Stimulated activated CD8-positive, alpha-beta memory T cell treated with anti-CD3 and anti-CD28 coated beads, Interleukin-2, amount 100 ng/mL, for 1 hour (primary cell): ENCODE data around the gene CCDC192.

Experiments used
- DNase-seq, 2 donors: peaks; one replicate each; pipeline ENCODE4 v3.0.0-alpha.2; 2020; ENCODE audit warnings: low read depth in 2 of 2

CCDC192 gene

GRCh38 chr5:127957701-127958239 lies 254.6 kb downstream of the CCDC192 start:
- no peak for DNase-seq

DNA sequence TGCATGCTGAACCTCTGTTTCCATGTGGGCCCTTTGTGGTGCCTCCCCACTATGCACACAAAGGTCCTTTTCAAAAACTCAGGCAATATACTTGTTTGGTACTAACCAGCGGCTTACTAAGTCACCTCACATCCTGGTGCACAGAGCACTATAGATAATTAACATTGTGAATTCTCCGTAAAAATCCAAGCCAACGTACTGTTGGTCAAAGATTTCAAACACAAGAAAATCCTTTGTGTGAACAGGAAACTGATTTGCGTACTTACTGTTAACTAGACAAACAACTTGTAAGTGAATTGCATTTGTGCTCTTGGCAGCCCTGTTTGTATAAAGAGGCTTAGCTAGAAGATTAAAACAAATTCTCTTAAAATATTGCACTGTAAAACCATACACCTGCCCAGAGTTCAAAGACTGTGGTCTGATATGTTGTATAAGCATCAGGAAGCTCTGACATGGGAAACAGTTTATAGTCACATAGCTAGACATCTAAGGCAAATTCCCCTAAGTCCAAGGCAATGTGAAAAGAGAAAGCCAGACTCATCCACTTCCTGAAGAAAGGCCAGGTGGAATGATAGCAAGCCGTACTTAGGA lies 255.3 kb downstream of the CCDC192 start:
- DNase-seq, result no peak

GRCh38 chr5:127959152-127959764 lies 256.1 kb downstream of the CCDC192 start:
- no peak for DNase-seq

DNA sequence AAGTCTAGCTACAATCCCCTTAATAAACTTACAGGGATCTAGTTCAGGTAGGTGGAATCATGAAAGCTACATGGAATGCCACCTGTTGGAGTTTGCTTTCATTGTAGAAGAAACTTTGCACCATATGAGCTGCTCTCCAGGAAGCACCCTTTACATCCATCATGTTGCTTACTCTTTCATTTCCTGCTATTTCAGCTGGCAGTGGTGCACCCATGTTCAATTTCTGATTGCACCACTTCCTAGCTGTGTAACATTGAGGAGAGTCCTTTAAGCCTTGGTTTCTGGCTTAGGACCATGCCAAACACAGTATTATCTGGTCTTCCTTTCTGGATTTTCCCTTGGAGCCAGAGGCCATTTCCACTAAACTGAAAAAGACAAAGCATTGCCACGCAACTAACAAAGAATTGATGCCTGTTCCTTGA lies 257.1 kb downstream of the CCDC192 start:
- DNase-seq, result no peak

DNA sequence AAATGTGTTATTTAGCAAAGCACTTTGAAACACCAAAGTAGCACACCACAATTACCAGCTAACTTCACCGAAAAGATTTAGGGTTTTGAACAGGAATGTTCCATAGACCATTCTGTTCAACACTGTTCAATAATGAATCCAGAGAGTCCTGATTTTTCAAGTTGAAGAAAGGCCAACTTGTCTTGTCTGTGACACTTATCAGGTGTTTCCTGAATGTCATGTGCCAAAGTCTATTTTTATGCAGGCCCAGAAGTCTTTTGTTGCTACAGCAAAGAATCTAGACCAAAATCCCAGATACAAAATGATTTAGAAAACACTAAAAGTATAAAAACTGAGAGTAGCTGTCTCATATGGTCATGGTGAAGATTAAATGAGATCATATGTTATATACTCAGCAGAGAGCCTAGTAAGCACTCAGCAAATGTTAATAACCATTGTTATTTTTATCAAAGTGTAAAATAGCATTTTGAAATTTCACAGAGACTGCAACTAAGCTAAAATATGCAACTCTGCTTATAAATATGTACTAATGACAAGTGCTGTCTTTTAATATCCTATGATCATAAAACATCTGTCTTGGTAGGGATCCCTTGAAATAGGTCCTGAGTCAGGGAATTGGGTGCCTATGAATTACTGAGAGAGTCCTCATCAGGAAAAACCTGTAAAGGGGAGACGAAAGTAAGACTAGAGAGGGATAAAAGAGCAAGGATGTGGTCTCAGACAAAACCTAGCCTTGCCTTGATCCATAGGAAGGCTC lies 258.0 kb downstream of the CCDC192 start:
- DNase-seq, result no peak

- no peak for DNase-seq
Measured at GRCh38 chr5:127961763-127962145, 258.6 kb downstream of the CCDC192 start.

DNA sequence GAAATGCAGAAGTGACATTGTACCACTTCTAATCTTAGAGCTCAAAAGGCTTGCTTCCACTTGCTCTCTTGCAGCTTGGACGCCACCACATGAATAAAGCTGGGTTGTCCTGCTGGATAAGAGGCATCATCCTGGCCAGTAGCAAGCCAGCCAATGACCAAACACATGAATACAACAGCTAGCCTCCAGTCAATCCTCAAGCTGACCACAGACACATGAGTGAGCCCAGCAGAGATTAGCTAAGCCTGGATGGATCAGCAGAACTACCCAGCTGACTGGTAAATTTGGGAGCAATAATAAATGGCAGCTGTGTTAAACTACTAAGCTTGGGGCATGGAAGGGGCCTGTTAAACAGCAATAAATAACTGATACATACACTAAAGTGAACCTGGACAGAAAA lies 259.3 kb downstream of the CCDC192 start:
- no peak for DNase-seq

- DNase-seq, result no peak
Measured at GRCh38 chr5:127963233-127963632, 260.0 kb downstream of the CCDC192 start.

DNA sequence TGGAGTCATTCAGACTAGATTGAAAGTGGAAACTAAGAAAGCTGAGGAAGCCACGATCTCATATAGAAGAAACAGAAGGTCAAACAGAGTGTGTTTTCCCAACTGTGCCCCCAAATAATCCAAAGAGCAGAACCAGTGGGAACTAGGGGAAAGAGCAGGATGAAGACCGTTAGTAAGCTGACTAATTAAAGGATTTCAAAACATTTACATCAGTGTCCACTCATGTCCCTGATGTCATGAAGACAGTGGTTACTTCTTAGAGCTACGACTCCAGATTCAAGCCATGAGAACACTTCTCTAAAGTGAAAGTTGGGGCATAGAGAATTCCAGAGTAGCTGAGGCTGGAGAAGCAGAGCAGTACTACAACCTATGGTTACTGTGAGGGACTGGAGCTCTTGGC lies 260.7 kb downstream of the CCDC192 start:
- DNase-seq, result no peak

DNA sequence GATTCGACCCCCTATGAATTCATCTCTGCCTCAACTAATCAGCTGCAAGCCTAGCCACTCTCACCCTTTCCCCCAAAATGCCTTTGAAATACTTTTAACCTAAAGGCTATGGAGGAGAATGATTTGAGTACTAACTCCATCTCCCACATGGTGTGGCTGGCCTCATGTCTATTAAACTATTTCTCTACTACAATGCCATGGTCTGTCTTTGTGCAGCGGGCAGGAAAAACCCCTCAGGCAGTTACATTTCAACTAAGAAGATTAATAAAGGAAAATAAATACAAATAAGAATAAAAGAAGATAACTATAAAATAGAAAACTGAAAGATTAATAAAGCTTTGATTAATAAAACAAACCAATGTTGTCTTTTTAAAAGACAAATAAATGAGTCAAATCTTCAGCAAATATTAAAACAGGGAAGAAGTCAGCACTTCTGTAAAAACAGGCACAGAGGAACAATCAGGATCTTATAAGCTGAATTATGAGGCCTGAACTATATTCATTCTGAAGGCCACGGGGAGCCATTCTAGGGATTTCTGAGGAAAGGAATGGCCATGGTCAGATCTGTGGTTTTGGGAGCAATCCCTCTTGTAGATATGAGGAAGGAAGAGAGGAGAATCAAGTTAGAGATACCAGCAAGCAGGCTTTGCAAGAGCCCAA lies 264.3 kb downstream of the CCDC192 start:
- DNase-seq, result no peak

DNA sequence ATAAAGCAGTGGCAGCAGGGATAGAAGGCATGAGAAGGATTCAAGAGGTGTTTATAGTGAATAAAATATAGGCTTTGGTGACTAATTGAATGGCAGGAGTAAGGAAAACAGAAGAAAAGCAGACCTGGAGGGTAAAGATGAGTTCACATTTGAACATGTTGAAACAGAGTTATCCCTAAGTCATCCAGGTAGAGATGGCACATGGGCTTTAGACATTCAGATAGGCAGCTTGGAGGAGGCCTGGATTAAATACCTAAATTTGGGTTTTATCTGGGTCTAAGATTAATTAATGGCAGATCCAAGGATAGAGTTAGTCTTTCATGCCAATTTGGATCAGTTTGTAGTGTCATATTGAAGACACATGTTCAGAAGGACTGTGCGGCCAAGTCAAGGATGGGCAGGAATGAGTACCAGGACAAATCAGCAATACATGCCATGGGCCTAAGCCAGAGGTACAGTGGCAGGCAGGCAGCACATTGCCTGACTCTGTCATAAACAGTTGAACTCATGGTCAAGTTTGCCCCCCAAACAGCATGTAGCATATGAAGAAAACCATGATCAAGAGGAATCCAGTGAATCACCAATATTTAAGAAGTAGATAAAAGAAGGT lies 264.9 kb downstream of the CCDC192 start:
- no peak for DNase-seq

- no peak for DNase-seq
Measured at GRCh38 chr5:127969002-127969401, 265.8 kb downstream of the CCDC192 start.

- DNase-seq, result no peak
Measured at GRCh38 chr5:127969651-127970050, 266.5 kb downstream of the CCDC192 start.

GRCh38 chr5:127970081-127970480 lies 266.9 kb downstream of the CCDC192 start:
- DNase-seq, result no peak

DNA sequence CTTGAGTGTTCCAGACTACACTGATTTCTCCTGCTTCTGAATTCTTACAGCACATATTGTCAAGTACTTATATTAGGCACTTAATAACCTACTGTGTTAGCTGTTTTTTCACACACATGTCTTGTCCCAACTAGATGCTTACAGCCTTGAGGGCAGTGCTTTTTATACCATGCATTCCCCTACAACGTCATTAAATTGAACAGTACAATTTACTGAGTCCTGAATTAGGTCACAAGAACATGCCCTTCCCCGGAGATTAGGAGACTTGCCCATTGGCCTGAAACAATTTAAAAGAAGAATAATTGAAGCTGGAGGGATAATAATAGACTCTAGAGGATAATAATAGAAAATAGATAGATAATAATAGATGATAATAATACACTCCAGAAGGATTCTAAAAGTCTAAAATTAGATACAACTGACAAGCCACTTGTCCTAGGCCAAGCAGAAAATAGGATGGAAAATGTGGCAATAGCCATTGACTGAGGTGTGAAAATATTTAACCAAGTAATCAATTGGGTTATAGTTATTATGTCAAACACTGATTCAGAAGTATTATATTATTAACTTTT lies 267.7 kb downstream of the CCDC192 start:
- DNase-seq, result no peak

- no peak for DNase-seq
Measured at GRCh38 chr5:127975961-127976360, 272.8 kb downstream of the CCDC192 start.

DNA sequence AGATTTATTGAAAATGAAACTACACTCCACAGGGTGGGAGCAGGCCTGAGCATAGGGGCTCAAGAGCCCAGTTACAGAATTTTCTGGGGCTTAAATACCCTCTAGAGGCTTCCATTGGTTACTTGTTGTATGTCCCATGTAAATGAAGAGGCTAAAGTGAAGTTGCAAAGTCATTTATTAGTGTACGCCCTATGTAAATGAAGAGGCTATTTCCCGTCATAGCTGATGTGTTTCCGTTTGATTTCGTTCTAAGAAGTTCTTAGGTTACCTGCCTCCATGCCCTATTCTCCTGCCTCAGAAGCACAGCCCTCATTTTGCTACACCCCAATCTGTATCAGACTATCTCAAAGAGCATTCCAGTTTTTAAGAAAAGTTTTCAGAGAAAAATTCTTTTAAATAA lies 273.3 kb downstream of the CCDC192 start:
- no peak for DNase-seq

DNA sequence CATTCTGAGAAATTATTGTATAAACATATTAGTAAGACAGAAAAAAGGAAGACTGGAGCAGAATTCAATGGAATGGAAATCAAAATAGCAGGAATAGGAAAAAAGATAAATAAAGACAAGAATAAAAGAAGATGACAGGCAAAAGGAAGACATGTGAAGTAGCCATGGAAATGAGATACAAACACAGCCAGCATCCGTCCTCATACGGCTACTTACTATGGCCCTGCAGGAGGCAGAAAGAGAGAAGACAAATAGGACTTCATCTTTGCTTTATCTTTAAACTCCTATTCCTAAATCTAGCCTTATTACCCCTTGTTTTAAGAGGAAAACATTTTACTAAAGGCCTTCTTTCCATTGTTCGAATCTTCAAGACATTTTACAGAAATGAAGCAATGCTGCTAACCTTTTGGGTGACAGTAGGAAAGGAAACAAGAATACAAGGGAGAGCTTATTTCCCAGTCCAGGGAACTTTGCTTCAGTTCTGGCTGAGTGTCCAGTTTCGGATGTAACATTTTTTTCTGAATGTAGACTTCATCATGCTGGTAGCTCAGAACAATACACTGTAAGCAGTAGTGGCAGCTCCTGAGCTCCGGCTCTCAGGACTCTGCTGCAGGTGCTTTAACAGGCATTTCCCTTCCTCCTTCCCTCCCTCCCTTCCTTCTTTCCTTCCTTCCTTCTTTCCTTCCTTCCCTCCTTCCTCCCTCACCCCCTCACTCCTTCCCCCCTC lies 274.0 kb downstream of the CCDC192 start:
- DNase-seq, result no peak

GRCh38 chr5:127978738-127979300 lies 275.6 kb downstream of the CCDC192 start:
- no peak for DNase-seq

DNA sequence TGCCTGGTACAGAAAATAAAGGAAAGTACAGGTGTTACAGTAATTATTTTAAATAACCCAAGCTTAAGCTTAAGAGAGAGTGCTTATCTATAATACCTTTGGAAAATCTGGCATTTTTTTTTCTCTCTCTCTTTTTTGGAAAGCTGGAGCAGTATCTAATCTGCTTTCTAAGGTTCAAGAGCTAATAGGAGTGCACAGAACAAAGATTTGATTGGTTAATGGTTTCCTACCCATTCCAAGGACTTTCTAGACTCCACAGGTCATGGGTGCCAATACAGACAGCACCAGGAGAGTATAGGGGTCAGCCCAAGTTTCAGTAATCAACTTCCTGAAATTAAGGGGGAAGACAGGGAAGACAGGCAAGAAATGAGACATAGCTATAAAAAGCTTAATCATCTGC lies 276.3 kb downstream of the CCDC192 start:
- DNase-seq, result no peak

DNA sequence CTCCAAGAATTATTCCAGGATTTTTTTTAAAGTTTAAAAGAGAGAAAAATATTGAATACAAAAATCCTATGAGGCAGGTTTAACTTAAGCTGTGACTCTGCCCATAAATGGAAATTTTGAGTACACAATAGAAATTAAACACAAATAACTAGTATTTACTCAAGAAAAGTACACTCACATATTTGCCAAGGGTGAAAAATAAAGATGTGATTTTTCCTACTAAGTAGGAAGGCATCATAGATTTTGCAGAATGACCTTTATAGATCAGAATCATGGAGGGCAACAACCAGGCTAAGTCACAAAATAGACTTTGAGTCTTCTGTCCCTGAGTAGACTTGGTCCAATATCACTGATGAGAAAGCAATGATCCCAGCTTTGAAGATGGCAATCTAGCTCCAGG lies 277.7 kb downstream of the CCDC192 start:
- no peak for DNase-seq
